HEK293 (cell line): ENCODE data around the gene PRDM10.

ENCODE experiments used
- CTCF ChIP-seq: fragments of 450-650 bp; formaldehyde crosslinking; IDR thresholded peaks from 2 replicates; pipeline ENCODE4 v1.5.1; 2016; ENCODE audit warnings: missing biosample characterization, missing genetic modification characterization
- TSHZ1 ChIP-seq: fragments of 450-650 bp; formaldehyde crosslinking; IDR thresholded peaks from 2 replicates; pipeline ENCODE4 v1.5.1; 2016; ENCODE audit warnings: missing biosample characterization, missing genetic modification characterization, borderline replicate concordance
- YY1 ChIP-seq: fragments of 450-650 bp; formaldehyde crosslinking; IDR thresholded peaks from 2 replicates; pipeline ENCODE4 v1.5.1; 2018; ENCODE audit warnings: missing biosample characterization, missing genetic modification characterization
- ZBTB11 ChIP-seq: fragments of 450-650 bp; formaldehyde crosslinking; conservative IDR thresholded peaks from 2 replicates; pipeline ENCODE4 v1.5.1; 2016; ENCODE audit warnings: low read depth, missing biosample characterization, missing genetic modification characterization
- ZNF146 ChIP-seq: fragments of 450-650 bp; formaldehyde crosslinking; IDR thresholded peaks from 2 replicates; pipeline ENCODE4 v1.5.1; 2016; ENCODE audit warnings: missing biosample characterization, missing genetic modification characterization

GRCh38 chr11:129987950-129988349 is 14.7 kb downstream of the PRDM10 start:
- no peak for TF ChIP-seq ZBTB11 (tag by site-specific recombination)
- no peak for TF ChIP-seq YY1 (tag by site-specific recombination)
- no peak for TF ChIP-seq CTCF (tag by site-specific recombination)
- no peak for TF ChIP-seq TSHZ1 (tag by site-specific recombination)
- no peak for TF ChIP-seq ZNF146
